HepG2 (cell line): ENCODE data around the gene RPS6KB2. TPM values are rescaled to one million over a fixed set of nuclear protein-coding genes. Genes with fewer than 3 reads are reported as not detected.
A peak's percentile ranks its signal among the peaks of the same experiment; 100 is the strongest.

ENCODE experiments used
- GABPB1 ChIP-seq: IDR thresholded peaks from 2 replicates; pipeline ENCODE4 v1.6.1; 2016; ENCODE audit warnings: mild to moderate bottlenecking, missing genetic modification reagents, moderate library complexity, missing compliant biosample characterization
- GTF3A ChIP-seq: sonication (generic); formaldehyde crosslinking; conservative IDR thresholded peaks from 2 replicates; pipeline ENCODE4 v1.4.0; 2020; ENCODE audit warnings: mild to moderate bottlenecking, missing genetic modification reagents
- MEIS1 ChIP-seq: sonication (generic); formaldehyde crosslinking; IDR thresholded peaks from 2 replicates; pipeline ENCODE4 v1.9.0; 2021; ENCODE audit warnings: mild to moderate bottlenecking, missing genetic modification reagents, moderate library complexity, borderline replicate concordance
- RARA ChIP-seq: IDR thresholded peaks from 2 replicates; pipeline ENCODE4 v1.6.1; 2016; ENCODE audit warnings: missing genetic modification reagents, missing compliant biosample characterization
- RBFOX2 ChIP-seq: fragments of 200-400 bp; formaldehyde crosslinking; IDR thresholded peaks from 2 replicates; pipeline ENCODE4 v1.6.1; 2017; ENCODE audit warnings: low read depth, mild to moderate bottlenecking, low read length
- ZBTB3 ChIP-seq: sonication (generic); formaldehyde crosslinking; IDR thresholded peaks from 2 replicates; pipeline ENCODE4 v1.4.0; 2020; ENCODE audit warnings: low read depth, mild to moderate bottlenecking, moderate library complexity, missing genetic modification reagents, borderline replicate concordance
- ZNF484 ChIP-seq: sonication (generic); formaldehyde crosslinking; IDR thresholded peaks from 2 replicates; pipeline ENCODE4 v1.5.1; 2020; ENCODE audit warnings: mild to moderate bottlenecking, low read depth, missing genetic modification reagents, borderline replicate concordance
- ZNF879 ChIP-seq: sonication (generic); formaldehyde crosslinking; IDR thresholded peaks from 2 replicates; pipeline ENCODE4 v1.8.1; 2023; ENCODE audit warnings: missing genetic modification reagents
- polyA plus RNA-seq, 8 experiments: library from polyadenylated mRNA; depleted of rRNA in 3 of 8; stranded (reverse) in 7 of 8; unstranded in 1 of 8; fragments of >200 nt; fragmentation: Illumina TruSeq in 4 of 8; extraction: Trizol in 4 of 8; gene quantifications; 2 replicates each; pipeline versions ENCODE4 v1.2.1 to v1.2.3, GENCODE V29; 2011 to 2016; ENCODE audit warnings: low read depth in 4 of 8, missing spikeins in 1 of 8, mixed read lengths in 1 of 8; ENCODE audit not compliant: insufficient read depth in 1 of 8
- total RNA-seq, 5 experiments: library from RNA; depleted of rRNA; stranded (reverse); fragments of >200 nt; fragmentation: Illumina TruSeq; extraction: Trizol; gene quantifications; 2 replicates each; pipeline ENCODE4 v1.2.3, GENCODE V29; 2016; ENCODE audit warnings: low read depth in 1 of 5
- TF ChIP-seq, protein P1 (sequence below): sonication (generic); formaldehyde crosslinking; IDR thresholded peaks from 2 replicates; pipeline ENCODE4 v1.4.0; 2020; ENCODE audit warnings: missing genetic modification reagents
- TF ChIP-seq, protein P2 (sequence below): IDR thresholded peaks from 2 replicates; pipeline ENCODE4 v1.6.1; 2016
- TF ChIP-seq, protein P3 (sequence below): IDR thresholded peaks from 2 replicates; pipeline ENCODE4 v1.4.0; 2020; ENCODE audit warnings: mild to moderate bottlenecking, missing genetic modification reagents
- TF ChIP-seq, protein P4 (sequence below): sonication (generic); formaldehyde crosslinking; IDR thresholded peaks from 2 replicates; pipeline ENCODE4 v1.5.1; 2020; ENCODE audit warnings: mild to moderate bottlenecking, missing genetic modification reagents, borderline replicate concordance

Gene RPS6KB2
- total and polyA plus RNA-seq, 2 of the 13 experiments (the other 11 are each of a cell fraction or from before 2014, with no cell fraction given), result 52.9 to 54.8 TPM

DNA sequence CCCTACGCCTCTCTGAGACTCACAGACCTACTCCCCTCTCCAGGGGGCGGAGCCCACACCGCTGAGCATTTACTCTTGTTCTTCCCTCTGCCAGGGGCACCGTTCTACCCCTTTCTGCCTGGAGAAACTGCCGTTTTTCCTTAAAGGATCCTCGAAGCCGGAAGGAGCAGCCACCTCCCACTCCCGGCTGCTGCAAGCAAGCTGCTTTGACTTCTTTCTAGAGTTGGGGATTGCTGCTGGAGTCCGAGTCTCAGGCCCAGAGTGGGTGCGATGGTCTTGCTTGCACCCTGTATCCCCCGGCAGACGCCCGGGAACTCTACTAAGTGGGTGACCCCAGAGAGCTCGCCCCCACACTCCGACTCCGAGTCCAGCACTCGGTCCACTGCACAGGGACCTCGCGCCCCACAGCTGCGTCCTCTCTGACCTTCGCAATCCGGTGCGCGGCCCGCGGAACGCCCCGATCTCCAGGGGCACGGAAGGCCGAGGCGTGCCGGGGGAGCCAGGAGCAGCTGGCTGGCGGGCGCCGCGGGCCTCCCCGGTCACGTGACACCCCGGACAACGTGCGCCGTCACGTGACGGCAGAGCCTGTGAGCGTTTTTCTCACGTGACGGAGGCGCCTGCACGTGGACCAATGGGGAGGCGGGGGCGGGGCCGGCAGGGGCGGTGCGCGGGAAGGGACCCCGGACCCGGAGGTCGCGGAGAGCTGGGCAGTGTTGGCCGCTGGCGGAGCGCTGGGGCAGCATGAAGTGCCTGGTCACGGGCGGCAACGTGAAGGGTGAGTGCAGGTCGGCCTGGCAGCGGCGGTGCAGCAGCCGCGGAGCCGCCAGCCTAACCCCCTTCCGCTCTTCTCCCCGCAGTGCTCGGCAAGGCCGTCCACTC is 36.8 kb upstream of the RPS6KB2 start, which contains the start of gene RAD9A (continued):
- TF ChIP-seq, protein P1, sequence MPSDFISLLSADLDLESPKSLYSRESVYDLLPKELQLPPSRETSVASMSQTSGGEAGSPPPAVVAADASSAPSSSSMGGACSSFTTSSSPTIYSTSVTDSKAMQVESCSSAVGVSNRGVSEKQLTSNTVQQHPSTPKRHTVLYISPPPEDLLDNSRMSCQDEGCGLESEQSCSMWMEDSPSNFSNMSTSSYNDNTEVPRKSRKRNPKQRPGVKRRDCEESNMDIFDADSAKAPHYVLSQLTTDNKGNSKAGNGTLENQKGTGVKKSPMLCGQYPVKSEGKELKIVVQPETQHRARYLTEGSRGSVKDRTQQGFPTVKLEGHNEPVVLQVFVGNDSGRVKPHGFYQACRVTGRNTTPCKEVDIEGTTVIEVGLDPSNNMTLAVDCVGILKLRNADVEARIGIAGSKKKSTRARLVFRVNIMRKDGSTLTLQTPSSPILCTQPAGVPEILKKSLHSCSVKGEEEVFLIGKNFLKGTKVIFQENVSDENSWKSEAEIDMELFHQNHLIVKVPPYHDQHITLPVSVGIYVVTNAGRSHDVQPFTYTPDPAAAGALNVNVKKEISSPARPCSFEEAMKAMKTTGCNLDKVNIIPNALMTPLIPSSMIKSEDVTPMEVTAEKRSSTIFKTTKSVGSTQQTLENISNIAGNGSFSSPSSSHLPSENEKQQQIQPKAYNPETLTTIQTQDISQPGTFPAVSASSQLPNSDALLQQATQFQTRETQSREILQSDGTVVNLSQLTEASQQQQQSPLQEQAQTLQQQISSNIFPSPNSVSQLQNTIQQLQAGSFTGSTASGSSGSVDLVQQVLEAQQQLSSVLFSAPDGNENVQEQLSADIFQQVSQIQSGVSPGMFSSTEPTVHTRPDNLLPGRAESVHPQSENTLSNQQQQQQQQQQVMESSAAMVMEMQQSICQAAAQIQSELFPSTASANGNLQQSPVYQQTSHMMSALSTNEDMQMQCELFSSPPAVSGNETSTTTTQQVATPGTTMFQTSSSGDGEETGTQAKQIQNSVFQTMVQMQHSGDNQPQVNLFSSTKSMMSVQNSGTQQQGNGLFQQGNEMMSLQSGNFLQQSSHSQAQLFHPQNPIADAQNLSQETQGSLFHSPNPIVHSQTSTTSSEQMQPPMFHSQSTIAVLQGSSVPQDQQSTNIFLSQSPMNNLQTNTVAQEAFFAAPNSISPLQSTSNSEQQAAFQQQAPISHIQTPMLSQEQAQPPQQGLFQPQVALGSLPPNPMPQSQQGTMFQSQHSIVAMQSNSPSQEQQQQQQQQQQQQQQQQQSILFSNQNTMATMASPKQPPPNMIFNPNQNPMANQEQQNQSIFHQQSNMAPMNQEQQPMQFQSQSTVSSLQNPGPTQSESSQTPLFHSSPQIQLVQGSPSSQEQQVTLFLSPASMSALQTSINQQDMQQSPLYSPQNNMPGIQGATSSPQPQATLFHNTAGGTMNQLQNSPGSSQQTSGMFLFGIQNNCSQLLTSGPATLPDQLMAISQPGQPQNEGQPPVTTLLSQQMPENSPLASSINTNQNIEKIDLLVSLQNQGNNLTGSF (CRISPR knock-in tag), result peak; percentile 57
- TF ChIP-seq, protein P2, sequence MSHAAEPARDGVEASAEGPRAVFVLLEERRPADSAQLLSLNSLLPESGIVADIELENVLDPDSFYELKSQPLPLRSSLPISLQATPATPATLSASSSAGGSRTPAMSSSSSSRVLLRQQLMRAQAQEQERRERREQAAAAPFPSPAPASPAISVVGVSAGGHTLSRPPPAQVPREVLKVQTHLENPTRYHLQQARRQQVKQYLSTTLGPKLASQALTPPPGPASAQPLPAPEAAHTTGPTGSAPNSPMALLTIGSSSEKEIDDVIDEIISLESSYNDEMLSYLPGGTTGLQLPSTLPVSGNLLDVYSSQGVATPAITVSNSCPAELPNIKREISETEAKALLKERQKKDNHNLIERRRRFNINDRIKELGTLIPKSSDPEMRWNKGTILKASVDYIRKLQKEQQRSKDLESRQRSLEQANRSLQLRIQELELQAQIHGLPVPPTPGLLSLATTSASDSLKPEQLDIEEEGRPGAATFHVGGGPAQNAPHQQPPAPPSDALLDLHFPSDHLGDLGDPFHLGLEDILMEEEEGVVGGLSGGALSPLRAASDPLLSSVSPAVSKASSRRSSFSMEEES, result peak; percentile 98
- peak; percentile 89 for TF ChIP-seq GABPB1 (CRISPR knock-in tag)
- peak; percentile 89 for TF ChIP-seq RBFOX2
- TF ChIP-seq, protein P3, sequence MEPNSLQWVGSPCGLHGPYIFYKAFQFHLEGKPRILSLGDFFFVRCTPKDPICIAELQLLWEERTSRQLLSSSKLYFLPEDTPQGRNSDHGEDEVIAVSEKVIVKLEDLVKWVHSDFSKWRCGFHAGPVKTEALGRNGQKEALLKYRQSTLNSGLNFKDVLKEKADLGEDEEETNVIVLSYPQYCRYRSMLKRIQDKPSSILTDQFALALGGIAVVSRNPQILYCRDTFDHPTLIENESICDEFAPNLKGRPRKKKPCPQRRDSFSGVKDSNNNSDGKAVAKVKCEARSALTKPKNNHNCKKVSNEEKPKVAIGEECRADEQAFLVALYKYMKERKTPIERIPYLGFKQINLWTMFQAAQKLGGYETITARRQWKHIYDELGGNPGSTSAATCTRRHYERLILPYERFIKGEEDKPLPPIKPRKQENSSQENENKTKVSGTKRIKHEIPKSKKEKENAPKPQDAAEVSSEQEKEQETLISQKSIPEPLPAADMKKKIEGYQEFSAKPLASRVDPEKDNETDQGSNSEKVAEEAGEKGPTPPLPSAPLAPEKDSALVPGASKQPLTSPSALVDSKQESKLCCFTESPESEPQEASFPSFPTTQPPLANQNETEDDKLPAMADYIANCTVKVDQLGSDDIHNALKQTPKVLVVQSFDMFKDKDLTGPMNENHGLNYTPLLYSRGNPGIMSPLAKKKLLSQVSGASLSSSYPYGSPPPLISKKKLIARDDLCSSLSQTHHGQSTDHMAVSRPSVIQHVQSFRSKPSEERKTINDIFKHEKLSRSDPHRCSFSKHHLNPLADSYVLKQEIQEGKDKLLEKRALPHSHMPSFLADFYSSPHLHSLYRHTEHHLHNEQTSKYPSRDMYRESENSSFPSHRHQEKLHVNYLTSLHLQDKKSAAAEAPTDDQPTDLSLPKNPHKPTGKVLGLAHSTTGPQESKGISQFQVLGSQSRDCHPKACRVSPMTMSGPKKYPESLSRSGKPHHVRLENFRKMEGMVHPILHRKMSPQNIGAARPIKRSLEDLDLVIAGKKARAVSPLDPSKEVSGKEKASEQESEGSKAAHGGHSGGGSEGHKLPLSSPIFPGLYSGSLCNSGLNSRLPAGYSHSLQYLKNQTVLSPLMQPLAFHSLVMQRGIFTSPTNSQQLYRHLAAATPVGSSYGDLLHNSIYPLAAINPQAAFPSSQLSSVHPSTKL (CRISPR knock-in tag), result peak; percentile 70
- TF ChIP-seq ZBTB3, result no peak
- TF ChIP-seq RARA (CRISPR knock-in tag), result peak; percentile 50
- 0 out of 2 replicates have a peak, but pooled peaks have one; percentile 78 for TF ChIP-seq ZNF484 (CRISPR knock-in tag)
- TF ChIP-seq MEIS1 (CRISPR knock-in tag), result peak; percentile 78
- TF ChIP-seq, protein P4, sequence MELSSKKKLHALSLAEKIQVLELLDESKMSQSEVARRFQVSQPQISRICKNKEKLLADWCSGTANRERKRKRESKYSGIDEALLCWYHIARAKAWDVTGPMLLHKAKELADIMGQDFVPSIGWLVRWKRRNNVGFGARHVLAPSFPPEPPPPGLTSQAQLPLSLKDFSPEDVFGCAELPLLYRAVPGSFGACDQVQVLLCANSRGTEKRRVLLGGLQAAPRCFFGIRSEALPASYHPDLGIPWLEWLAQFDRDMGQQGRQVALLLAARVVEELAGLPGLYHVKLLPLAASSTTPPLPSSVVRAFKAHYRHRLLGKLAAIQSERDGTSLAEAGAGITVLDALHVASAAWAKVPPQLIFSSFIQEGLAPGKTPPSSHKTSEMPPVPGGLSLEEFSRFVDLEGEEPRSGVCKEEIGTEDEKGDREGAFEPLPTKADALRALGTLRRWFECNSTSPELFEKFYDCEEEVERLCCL, result 0 out of 2 replicates have a peak, but pooled peaks have one; percentile 80
- peak; percentile 93 for TF ChIP-seq ZNF879 (CRISPR knock-in tag)
- TF ChIP-seq GTF3A (CRISPR knock-in tag), result no peak
